ENCODE data around the gene OVCA2.

OVCA2 gene

DNA sequence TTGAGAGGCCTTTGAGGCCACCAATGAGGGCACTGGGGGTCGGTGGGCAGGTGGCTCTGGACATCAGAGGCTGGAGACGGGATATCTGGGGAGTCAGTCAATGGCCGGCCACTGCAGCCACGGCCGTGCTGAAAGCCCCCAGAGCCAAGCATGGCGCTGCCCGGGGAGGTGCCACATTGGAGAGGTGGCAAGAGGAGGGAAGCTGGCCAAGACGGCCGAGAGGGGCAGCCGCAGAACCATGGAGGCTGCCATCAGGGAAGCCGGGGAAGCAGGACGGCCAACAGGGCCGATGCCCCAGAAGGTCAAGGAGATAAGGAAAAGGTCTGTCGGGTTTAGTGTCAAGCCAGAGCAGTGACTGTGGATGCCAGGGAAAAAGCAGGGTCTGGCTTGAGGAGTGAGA is 26.5 kb upstream of the OVCA2 start:
- DNase-seq: no peak

- no peak for DNase-seq
Observed at GRCh38 chr17:2016494-2016893, 25.3 kb upstream of the OVCA2 start.

DNA sequence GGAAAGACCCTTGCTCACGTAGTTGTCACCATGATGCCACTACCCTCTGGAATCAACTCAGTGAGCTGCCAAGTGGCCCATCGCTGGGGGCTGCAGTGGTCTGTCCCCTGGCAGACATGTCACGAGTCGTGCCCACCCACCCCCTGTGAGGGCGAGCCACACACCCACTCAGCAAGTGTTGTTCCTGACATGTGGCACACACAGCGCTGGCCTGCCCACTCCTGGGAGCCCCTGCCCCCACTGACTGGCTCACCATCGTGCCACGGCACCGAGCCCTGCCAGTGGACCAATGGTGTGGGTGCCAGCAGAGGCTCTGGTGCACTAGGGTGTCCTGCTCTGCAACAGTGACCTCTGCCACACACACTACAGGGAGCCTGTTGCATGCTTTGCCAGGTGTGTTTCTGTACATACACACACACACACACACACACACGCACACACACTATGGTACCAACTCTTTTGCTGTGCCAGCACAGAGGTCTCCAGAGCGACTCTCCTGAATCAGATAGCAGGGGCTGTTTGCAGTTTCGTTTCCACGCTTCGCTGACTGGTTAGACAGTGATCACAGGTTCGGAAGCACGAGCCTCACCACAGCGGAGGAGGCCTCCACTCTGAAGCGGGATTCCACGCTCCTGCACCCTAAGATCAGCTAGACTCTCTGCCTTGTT is 24.4 kb upstream of the OVCA2 start:
- no peak for DNase-seq

GRCh38 chr17:2018716-2019510 is 22.9 kb upstream of the OVCA2 start:
- DNase-seq: no peak

DNA sequence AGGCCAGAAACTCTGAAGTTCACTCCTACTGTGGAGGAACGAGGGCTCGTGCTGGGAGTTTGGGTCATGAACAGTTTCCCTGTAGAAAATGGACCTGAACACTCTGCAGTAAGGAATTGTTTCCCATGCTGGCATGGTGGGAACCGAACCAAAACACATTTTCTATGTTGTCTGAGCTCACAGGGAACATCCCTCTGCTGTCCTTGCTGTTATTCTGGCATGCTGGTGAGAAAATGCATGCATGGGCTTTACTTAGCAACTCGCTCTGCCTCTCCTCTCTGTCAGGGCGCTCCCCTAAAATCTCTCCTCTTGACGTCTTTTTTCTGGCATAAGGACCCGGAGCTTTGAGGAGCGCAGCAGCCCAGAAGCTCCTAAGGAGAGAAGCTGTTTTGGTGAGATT is 22.1 kb upstream of the OVCA2 start:
- DNase-seq: no peak

DNA sequence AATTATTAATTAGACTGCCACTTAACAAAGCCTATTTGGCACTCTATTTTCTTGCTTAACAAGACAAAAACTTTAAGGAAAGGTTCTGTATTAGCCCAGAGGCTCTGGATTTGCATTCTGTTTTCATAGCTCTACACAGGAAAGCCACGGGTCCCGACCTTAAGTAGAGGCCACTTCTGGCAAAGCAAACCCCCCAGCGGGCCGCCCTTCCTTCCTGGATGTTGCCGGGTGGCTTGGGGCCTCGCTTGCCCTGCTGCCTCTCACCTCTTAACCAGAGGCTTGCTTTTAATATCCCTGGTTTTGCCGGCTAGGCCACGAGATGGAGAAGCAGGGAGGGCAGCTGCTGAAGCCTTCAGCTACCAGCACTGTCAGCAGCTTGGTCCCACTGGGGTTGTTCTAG is 21.1 kb upstream of the OVCA2 start:
- DNase-seq: no peak

- no peak for DNase-seq
Observed at GRCh38 chr17:2022647-2023240, 19.1 kb upstream of the OVCA2 start.

- DNase-seq: no peak
Observed at GRCh38 chr17:2023256-2023655, 18.6 kb upstream of the OVCA2 start.

- DNase-seq: no peak
Observed at GRCh38 chr17:2023692-2024571, 17.9 kb upstream of the OVCA2 start.

DNA sequence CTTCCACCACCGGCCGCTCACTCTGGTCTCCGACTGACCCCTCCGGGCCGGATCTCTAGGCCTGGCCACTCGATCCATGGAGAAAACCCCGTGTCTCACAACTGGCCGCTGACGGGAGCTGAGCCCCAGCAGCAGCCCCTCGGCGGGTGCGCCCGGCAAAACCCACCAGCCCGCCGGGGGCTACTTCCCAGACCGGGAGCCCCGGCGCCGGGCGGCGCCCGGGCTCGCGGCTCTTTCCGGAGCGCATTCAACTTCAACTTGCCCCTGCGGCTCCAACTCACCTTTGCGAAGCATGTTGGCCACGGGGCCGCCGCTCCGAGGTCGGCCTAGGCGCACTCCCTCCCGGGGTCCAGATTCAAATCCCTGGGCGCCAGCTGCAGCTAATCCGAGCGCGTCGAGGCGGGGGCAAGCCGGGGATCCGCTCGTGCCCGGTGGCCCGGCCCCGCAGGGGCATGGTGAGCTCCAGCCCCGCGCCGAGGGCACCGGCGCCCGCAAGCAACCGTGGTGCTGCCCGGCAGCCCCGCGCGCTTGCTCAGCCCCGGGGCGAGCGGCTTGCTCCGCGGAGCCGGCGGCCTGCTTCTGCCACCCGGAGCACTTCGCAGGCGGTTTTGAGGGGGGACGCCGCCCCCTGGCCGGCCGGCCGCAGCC is 17.1 kb upstream of the OVCA2 start:
- DNase-seq: no peak

DNA sequence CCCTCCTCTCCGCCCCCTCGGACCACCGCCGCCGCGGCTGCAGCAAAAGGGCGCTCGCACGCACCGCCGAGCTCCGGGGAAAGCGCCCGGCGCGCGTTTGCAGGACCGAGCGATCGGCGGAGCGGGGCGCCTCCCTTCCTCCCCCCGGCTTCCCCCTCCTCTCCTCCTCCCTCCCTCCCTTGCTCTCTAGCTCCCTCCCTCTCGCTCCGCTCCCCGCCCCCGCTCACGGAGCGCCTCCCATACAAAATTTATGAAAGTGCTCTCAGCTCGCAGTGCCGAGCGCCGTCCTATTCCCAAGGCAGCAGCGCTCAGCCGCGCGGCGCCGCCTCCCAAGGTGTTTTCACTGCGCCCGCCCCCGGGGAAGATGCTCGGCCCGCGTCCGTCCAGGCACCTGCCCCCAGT is 16.6 kb upstream of the OVCA2 start, which contains the start of gene RTN4RL1:
RTN4RL1 (minus strand) TSS at position 115 of the 402 bp plus-strand sequence. CDS start 469 bp downstream, outside the sequence.
- DNase-seq: peak; percentile 37 to 39

- DNase-seq: peak; percentile 22 to 36
Observed at GRCh38 chr17:2025622-2026309, 16.1 kb upstream of the OVCA2 start.

GRCh38 chr17:2027528-2028233 is 14.1 kb upstream of the OVCA2 start:
- DNase-seq: no peak

- DNase-seq: no peak
Observed at GRCh38 chr17:2028234-2028614, 13.6 kb upstream of the OVCA2 start.

DNA sequence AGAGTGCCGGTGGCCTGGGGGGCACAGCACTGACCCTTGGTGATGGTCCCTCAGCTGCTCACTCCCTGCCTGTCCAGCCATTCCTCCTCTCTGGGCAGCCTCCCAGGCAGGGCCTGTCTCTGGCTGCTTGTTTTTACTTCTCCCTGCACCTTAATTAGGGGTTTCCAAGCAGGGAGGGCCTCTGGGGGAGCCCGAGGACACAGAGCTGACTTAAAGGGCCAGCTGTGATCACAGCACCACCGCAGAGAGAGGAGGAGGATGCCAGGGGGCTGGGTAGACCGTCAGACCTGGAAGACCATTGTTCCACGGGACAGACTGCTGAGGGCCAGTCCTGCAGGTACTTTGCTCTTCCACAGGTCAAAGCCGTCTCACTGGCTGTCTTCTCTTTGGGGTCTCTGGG is 13.1 kb upstream of the OVCA2 start:
- DNase-seq: no peak

DNA sequence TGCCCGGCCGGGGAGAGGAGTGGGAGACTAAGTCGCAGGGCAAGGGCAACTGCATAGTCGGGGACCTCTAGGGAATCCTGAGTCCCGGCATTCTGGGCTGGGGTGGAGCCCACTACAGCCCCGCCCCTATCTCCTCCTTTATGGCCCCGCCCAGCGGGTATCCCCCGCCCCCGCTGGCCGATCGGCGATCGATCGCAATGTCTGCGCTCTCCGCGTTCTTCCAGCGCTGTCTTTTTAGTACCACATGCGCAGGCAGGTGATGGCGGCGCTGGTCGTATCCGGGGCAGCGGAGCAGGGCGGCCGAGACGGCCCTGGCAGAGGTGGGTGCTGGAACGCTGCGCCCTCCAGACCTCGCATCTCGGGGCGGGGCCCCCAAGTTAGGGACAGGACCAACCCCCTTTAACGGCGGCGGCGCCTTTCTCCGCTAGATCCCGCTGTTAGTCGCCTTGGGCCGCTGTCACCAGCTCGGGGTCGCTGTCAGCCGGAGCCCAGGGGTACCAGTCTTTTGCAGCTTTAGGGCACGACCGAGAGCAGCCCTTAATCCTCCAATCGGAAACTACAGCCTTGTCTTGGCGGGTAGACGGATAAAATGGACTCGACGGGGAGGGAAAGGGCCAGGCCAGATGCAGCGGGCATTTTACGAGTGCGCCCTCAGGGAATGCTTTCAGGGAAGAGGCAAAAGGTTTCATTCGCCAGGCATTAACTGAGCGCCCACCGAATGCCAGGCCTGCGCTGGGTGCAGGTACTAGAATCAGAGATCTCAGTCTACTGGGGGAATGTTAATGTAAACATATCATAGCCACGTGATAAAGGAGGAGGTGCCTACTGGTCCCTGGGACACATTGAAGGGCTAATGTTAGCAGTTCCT is 11.7 kb upstream of the OVCA2 start, which contains the start of gene DPH1:
DPH1 (plus strand) TSS at position 243 of the 868 bp plus-strand sequence; CDS start at position 260, 17 bp downstream.
- peak; percentile 75 to 80 for DNase-seq

GRCh38 chr17:2030779-2031163 is 11.1 kb upstream of the OVCA2 start:
- no peak for DNase-seq

DNA sequence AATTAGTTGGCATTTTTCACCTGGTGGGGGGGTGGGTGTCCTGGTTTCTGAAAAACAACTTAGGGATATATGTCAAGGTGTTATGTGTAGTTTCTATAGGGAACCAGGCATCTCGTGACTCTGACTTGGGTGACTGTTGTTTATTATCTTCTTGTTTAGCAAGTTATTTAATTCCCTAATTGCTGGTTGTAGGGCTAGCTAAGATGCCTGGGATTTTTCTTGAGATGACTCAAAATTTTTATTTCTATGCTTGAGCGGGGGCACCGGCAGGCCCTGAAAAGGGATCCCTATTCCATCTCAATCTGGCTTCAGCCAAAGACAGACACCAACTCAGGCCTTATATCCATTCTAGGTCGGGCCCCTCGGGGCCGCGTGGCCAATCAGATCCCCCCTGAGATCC is 8.7 kb upstream of the OVCA2 start:
- no peak for DNase-seq

GRCh38 chr17:2034157-2034556 is 7.7 kb upstream of the OVCA2 start:
- DNase-seq: no peak

Data from hippocampal formation (tissue), 2 donors.